ENCODE measurements around the gene SLC37A1. TPM values are rescaled to one million over a fixed set of nuclear protein-coding genes. Genes with fewer than 3 reads are reported as not detected.

SLC37A1 gene
- total and polyA plus RNA-seq, 2 of the 13 experiments (the other 11 are each of a cell fraction or from before 2014, with no cell fraction given) = 0.22 to 0.40 TPM

GRCh38 chr21:42562816-42563215 is 49.2 kb downstream of the SLC37A1 start (continued):
- TF ChIP-seq, protein P1, sequence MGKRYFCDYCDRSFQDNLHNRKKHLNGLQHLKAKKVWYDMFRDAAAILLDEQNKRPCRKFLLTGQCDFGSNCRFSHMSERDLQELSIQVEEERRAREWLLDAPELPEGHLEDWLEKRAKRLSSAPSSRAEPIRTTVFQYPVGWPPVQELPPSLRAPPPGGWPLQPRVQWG (CRISPR knock-in tag; IDR thresholded peaks at IDR 0.05; ENCODE audit: borderline replicate concordance, low read depth) = no peak
- TF ChIP-seq ARID5B (CRISPR knock-in tag; IDR thresholded peaks at IDR 0.05) = no peak

DNA sequence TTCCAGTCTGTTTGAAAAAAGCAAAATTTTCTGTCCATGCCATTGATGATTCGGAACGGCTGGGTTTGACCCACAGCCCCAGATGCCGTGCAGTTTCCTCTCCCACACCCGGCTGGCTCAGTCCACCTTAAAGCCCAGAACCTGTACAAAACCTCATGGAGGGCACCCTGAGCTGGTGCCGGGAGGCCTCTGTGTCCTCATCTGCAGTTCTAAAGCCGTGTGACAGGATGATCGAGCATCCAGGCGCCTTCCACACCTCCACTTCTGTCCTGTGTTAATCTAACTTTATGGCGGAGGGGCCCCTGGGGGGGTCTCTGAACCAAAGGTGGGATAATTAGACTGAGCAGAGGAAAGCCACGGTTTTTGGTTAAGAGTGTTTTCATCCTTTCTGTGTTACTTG is 49.6 kb downstream of the SLC37A1 start:
- Histone ChIP-seq H3K9ac (ENCODE audit: insufficient read depth, low read depth, low read length) (no peak overlapping the region), H2AFZ (ENCODE audit: low read length) (no peak overlapping the region), H3K79me2 (ENCODE audit: insufficient read depth, low read length) (no peaks in the 10 kb centered on the region), H3K4me3 (replicated peaks in 1 of 3; ENCODE audit: insufficient read depth in 1 of 3, low read depth in 2 of 3, low read length in 3 of 3) (no peak overlapping the region), H3K4me2 (ENCODE audit: low read depth, low read length) (no peak overlapping the region), H4K20me1 (ENCODE audit: insufficient read depth, low read length) (no peaks in the 10 kb centered on the region), H3K27me3 (ENCODE audit: control insufficient read depth in 1 of 2, insufficient read depth in 2 of 2, low read length in 2 of 2) (peaks cover 0 to 3% of the 10 kb centered on the region in 2 experiments; a peak in 1 of 5 replicates), H3K4me1 (ENCODE audit: insufficient read depth, low read length) (peaks cover 45% of the 10 kb centered on the region), H3K27ac (ENCODE audit: extremely low read length, insufficient read depth, low read length) (no peak overlapping the region), H3K36me3 (replicated peaks in 1 of 2; ENCODE audit: control insufficient read depth in 1 of 2, insufficient read depth in 2 of 2, low read length in 2 of 2) (no peaks in the 10 kb centered on the region), H3K9me3 (ENCODE audit: low read length) (no peaks in the 10 kb centered on the region)
- ChIA-PET POLR2A (no interaction called here), CTCF (ENCODE audit: low intra/inter-chr PET ratio, low total read pairs) (no interaction called here)
- 69% methylated on average over 10 of the region's 10 CpGs for WGBS (ENCODE audit: low lambda C conversion rate)
- in situ Hi-C loops (cut with HindIII; ENCODE audit: extremely low pct_ligation_motif_present, low pct_unique_long_range_greater_than_20kb) = no loop called here
- FAIRE-seq (no peak), ATAC-seq (no peak), DNase-seq (ENCODE audit: low spot score) (no peak)
- TF ChIP-seq ZNF552 (CRISPR knock-in tag; IDR thresholded peaks at IDR 0.05; ENCODE audit: borderline replicate concordance) = no peak
- TF ChIP-seq RARA (CRISPR knock-in tag; IDR thresholded peaks at IDR 0.05) = no peak
- no peak for TF ChIP-seq ZNF317 (CRISPR knock-in tag; IDR thresholded peaks at IDR 0.05)
- no peak for TF ChIP-seq ZNF468 (CRISPR knock-in tag; IDR thresholded peaks at IDR 0.05)
- no peak for TF ChIP-seq ZNF431 (CRISPR knock-in tag; IDR thresholded peaks at IDR 0.05; ENCODE audit: borderline replicate concordance, low read depth)
- TF ChIP-seq ZNF10 (CRISPR knock-in tag; IDR thresholded peaks at IDR 0.05; ENCODE audit: borderline replicate concordance, low read depth) = no peak
- TF ChIP-seq, protein P2, sequence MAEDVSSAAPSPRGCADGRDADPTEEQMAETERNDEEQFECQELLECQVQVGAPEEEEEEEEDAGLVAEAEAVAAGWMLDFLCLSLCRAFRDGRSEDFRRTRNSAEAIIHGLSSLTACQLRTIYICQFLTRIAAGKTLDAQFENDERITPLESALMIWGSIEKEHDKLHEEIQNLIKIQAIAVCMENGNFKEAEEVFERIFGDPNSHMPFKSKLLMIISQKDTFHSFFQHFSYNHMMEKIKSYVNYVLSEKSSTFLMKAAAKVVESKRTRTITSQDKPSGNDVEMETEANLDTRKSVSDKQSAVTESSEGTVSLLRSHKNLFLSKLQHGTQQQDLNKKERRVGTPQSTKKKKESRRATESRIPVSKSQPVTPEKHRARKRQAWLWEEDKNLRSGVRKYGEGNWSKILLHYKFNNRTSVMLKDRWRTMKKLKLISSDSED (CRISPR knock-in tag; IDR thresholded peaks at IDR 0.05) = no peak
- no peak for TF ChIP-seq SRSF1 (optimal IDR thresholded peaks at IDR 0.05; ENCODE audit: low read depth, low read length)
- TF ChIP-seq HNRNPH1 (optimal IDR thresholded peaks at IDR 0.05; ENCODE audit: low read depth, low read length) = no peak
- no peak for TF ChIP-seq RFX1 (IDR thresholded peaks at IDR 0.05)
- no peak for TF ChIP-seq ZNF772 (CRISPR knock-in tag; IDR thresholded peaks at IDR 0.05)
- TF ChIP-seq BHLHE40 (IDR thresholded peaks at IDR 0.05; ENCODE audit: low read length) = no peak
- no peak for TF ChIP-seq BRD4 (CRISPR knock-in tag; IDR thresholded peaks at IDR 0.05)
- no peak for TF ChIP-seq KDM5A (IDR thresholded peaks at IDR 0.05; ENCODE audit: borderline replicate concordance, low read length)
- BruUV-seq (replicated peaks) = no TSS peak
- intact Hi-C loops (cut with micrococcal nuclease; ENCODE audit: unreplicated experiment) = no loop called here

Measured in HepG2 (cell line).